PC-3 (cell line): Measurements from ENCODE around the gene FLOT1. TPM values are rescaled to one million over a fixed set of nuclear protein-coding genes. Genes with fewer than 3 reads are reported as not detected.
A peak's percentile ranks its signal among the peaks of the same experiment; 100 is the strongest.

Experiments
- ATAC-seq: fragments of 200-7000 bp; cut with Tn5 transposase; 2 replicates; pipeline ENCODE4 v1.9.1; 2020; ENCODE audit warnings: mild to moderate bottlenecking, moderate library complexity
- BruUV-seq: library from RNA; stranded (reverse); fragments of 400-500 nt; replicated peaks from 2 replicates; lab custom pipeline; 2021; lab: Mats Ljungman, UMichigan
- CTCF ChIA-PET: fragments of 300-600 bp; sonication (Branson Sonifier 250); formaldehyde crosslinking; loops from one replicate; lab custom pipeline; 2022; ENCODE audit warnings: antibody characterized with exemption; lab: Charles Lee
- POLR2A ChIA-PET: fragments of 300-600 bp; sonication (Branson Sonifier 250); formaldehyde crosslinking; loops from one replicate; lab custom pipeline; 2022; ENCODE audit warnings: antibody characterized with exemption; ENCODE audit not compliant: unreplicated experiment; lab: Charles Lee
- DNase-seq: peaks from one replicate; pipeline ENCODE4 v3.0.0-alpha.2; 2015
- H2AFZ ChIP-seq: fragments of 300-600 bp; sonication (generic); 2 replicates; pipeline ENCODE4 v1.6.0; 2016; ENCODE audit warnings: antibody characterized with exemption, low read length
- H3F3A ChIP-seq: fragments of 300-600 bp; sonication (generic); one replicate; pipeline ENCODE4 v1.6.0; 2017; ENCODE audit warnings: antibody characterized with exemption, low read length, control low read depth, mild to moderate bottlenecking; ENCODE audit not compliant: unreplicated experiment
- H3K27ac ChIP-seq: fragments of 300-600 bp; sonication (generic); 2 replicates; pipeline ENCODE4 v1.5.1; 2016; ENCODE audit warnings: mild to moderate bottlenecking, low read length
- H3K27me3 ChIP-seq: fragments of 300-600 bp; sonication (generic); 2 replicates; pipeline ENCODE4 v1.6.1; 2016; ENCODE audit warnings: low read length, mixed read lengths
- H3K36me3 ChIP-seq: fragments of 300-600 bp; sonication (generic); 2 replicates; pipeline ENCODE4 v1.6.1; 2016; ENCODE audit warnings: low read depth, mixed run types, low read length, mixed read lengths
- H3K4me1 ChIP-seq: fragments of 300-600 bp; sonication (generic); 2 replicates; pipeline ENCODE4 v1.5.1; 2016; ENCODE audit warnings: low read length; ENCODE audit not compliant: insufficient read depth
- H3K4me2 ChIP-seq: fragments of 300-600 bp; sonication (generic); 2 replicates; pipeline ENCODE4 v1.6.0; 2016; ENCODE audit warnings: low read length
- H3K4me3 ChIP-seq: fragments of 300-600 bp; sonication (generic); 2 replicates; pipeline ENCODE4 v1.5.1; 2016; ENCODE audit warnings: mild to moderate bottlenecking, low read length, mixed read lengths
- H3K79me2 ChIP-seq: fragments of 300-600 bp; sonication (generic); 2 replicates; pipeline ENCODE4 v1.6.1; 2017; ENCODE audit warnings: low read length, mixed read lengths
- H3K9ac ChIP-seq: fragments of 300-600 bp; sonication (generic); 2 replicates; pipeline ENCODE4 v1.6.0; 2016; ENCODE audit warnings: mild to moderate bottlenecking, low read length
- H3K9me2 ChIP-seq: fragments of 300-600 bp; sonication (generic); replicated peaks from 2 replicates; pipeline ENCODE4 v1.6.1; 2016; ENCODE audit warnings: mixed run types, low read length, mixed read lengths
- H3K9me3 ChIP-seq: fragments of 300-600 bp; sonication (generic); 2 replicates; pipeline ENCODE4 v1.6.1; 2016; ENCODE audit warnings: low read length, mixed read lengths
- H4K20me1 ChIP-seq: fragments of 300-600 bp; sonication (generic); 2 replicates; pipeline ENCODE4 v1.6.1; 2016; ENCODE audit warnings: low read length, mixed read lengths
- EZH2 ChIP-seq: fragments of 300-600 bp; sonication (generic); IDR thresholded peaks from one replicate; pipeline ENCODE4 v1.6.1; 2017; ENCODE audit warnings: antibody characterized with exemption, mild to moderate bottlenecking, low read length; ENCODE audit not compliant: unreplicated experiment
- EZH2phosphoT487 ChIP-seq: fragments of 300-600 bp; sonication (generic); IDR thresholded peaks from 2 replicates; pipeline ENCODE4 v1.6.1; 2018; ENCODE audit warnings: mild to moderate bottlenecking, antibody characterized with exemption, low read length, borderline replicate concordance
- intact Hi-C: fragments of 100-400 bp; cut with micrococcal nuclease; formaldehyde crosslinking; loops from 2 replicates; pipeline ENCODE4 v1.9.0; 2023
- total RNA-seq: library from RNA; depleted of rRNA; stranded (reverse); fragments of >200 nt; gene quantifications from 2 replicates; pipeline ENCODE4 v1.2.3, GENCODE V29; 2014; rRNA removed
- TF ChIP-seq, protein P1 (sequence below): fragments of 300-600 bp; sonication (generic); conservative IDR thresholded peaks from 2 replicates; pipeline ENCODE4 v1.5.1; 2017; ENCODE audit warnings: antibody characterized with exemption, low read depth, mild to moderate bottlenecking, low read length

Gene FLOT1
- total RNA-seq, 1 experiment from 2014 or later = 305 TPM

DNA sequence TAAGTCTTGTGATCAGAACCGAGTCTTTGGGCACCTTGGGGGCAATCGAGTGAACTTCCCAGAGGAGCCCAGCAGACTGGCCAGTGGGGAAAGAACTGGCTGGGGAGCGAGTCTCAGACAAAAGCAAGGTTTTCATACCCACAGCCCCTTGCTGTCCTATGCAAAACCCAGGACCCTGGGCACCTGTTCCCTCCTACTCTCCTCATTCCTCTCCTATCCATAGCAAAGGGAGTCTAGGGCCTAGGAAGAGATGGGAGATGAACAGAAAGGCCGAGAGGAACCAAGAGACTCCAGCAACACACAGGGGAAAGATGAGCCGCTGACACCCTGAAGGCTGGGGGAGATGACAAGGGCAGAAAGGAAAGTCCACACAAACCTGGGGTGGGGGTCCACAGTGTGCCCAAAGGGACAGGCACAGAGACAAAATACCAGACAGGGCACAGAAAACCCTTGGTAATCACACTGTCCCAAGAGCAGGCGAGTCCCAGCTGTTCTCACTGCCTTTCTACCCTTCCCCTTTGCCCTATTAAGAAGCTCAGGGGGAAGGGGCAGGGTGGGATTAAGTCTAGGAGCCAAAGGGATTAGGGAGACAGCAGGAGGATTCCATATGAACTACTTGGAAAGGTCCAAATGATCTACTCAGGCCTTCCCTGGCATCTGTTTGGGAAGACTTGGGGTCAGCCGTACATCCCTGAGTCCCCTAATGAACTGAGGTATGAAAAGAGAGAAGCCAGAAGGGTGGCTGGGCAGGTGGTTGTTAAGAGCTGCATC lies 62.5 kb downstream of the FLOT1 start:
- Histone ChIP-seq H4K20me1 (no peaks in the 10 kb centered on the region), H3K4me3 (peak overlapping the region; percentile 26; the same call in 1 of the 2 replicates), H3K9ac (no peak overlapping the region), H3K36me3 (peaks cover 23% of the 10 kb centered on the region), H3K27ac (no peak overlapping the region), H3K27me3 (no peaks in the 10 kb centered on the region), H2AFZ (no peak overlapping the region), H3K79me2 (peaks cover 64% of the 10 kb centered on the region), H3K9me2 (no peaks in the 10 kb centered on the region), H3K4me2 (peak overlapping the region; percentile 87), H3F3A (no peaks in the 10 kb centered on the region), H3K9me3 (no peaks in the 10 kb centered on the region), H3K4me1 (peaks cover 46% of the 10 kb centered on the region)
- POLR2A ChIA-PET = no interaction called here
- no TSS peak for BruUV-seq
- CTCF ChIA-PET = interaction anchor here (0.6 to 1.2 kb wide), 2 partner anchors 15 to 51 kb away, joined by 3 to 8 read pairs; no protein-coding TSS in a partner anchor
- ATAC-seq = no peak
- TF ChIP-seq EZH2phosphoT487 (no peak), EZH2 (no peak)
- TF ChIP-seq, protein P1, sequence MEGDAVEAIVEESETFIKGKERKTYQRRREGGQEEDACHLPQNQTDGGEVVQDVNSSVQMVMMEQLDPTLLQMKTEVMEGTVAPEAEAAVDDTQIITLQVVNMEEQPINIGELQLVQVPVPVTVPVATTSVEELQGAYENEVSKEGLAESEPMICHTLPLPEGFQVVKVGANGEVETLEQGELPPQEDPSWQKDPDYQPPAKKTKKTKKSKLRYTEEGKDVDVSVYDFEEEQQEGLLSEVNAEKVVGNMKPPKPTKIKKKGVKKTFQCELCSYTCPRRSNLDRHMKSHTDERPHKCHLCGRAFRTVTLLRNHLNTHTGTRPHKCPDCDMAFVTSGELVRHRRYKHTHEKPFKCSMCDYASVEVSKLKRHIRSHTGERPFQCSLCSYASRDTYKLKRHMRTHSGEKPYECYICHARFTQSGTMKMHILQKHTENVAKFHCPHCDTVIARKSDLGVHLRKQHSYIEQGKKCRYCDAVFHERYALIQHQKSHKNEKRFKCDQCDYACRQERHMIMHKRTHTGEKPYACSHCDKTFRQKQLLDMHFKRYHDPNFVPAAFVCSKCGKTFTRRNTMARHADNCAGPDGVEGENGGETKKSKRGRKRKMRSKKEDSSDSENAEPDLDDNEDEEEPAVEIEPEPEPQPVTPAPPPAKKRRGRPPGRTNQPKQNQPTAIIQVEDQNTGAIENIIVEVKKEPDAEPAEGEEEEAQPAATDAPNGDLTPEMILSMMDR = no peak
- no peak for DNase-seq
- intact Hi-C loops = no loop called here

DNA sequence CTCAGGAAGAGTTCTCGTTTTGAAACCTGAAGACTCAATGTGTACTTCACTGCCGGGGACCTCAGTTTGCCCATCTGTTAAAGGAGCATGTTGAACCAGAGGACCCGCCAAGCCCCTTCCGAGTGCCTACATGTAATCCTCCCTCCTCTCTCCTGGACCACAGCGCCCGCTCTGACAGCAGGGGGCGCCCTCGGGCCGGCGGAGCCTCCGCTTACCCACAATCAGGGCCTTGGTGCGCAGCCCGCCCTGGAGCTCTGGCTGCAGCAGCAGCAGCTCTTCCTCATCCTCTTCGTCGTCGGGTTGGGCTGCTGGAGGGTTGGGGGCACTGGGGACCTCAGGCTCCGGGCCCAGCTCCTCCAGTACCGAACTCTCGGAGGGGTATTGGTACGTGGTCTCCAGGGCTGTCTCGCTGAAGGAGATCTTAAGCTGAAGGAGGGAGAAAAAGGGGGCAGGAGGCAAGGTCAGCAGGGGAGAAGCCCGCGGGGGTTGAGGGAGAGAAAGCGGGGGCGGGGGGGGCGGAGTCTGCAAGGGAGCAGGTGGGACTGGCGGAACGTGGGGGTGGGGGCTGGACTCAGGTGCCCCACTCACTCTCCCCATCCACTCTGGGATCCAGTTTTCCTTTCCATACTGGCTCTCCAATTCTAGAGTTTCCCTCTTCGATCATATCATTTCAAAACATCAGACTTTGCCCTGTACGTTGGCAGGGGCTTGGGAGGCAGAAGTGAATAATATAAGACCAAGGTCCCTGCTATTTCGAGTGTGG lies 63.3 kb downstream of the FLOT1 start:
- H3K9me2 ChIP-seq = no peaks in the 10 kb centered on the region
- H3K27me3 ChIP-seq = no peaks in the 10 kb centered on the region
- H3K4me2 ChIP-seq = peak overlapping the region; percentile 87
- no peaks in the 10 kb centered on the region for H3F3A ChIP-seq
- H3K9ac ChIP-seq = no peak overlapping the region
- BruUV-seq = no TSS peak
- H2AFZ ChIP-seq = no peak overlapping the region
- H3K27ac ChIP-seq = no peak overlapping the region
- TF ChIP-seq, protein P1 = peak; percentile 97
- no peak for TF ChIP-seq EZH2
- no peak for TF ChIP-seq EZH2phosphoT487
- DNase-seq (peak; percentile 76), ATAC-seq (peak; percentile 16)
- no peaks in the 10 kb centered on the region for H3K9me3 ChIP-seq
- peaks cover 43% of the 10 kb centered on the region for H3K4me1 ChIP-seq
- intact Hi-C loops = no loop called here
- POLR2A ChIA-PET = no interaction called here
- peaks cover 23% of the 10 kb centered on the region for H3K36me3 ChIP-seq
- H3K79me2 ChIP-seq = peaks cover 56% of the 10 kb centered on the region
- peak overlapping the region; percentile 26; the same call in 1 of the 2 replicates for H3K4me3 ChIP-seq
- CTCF ChIA-PET = interaction anchor here (0.5 to 1.2 kb wide), 4 partner anchors 8 to 400 kb away, joined by 3 to 8 read pairs (median 6); no protein-coding TSS in a partner anchor
- no peaks in the 10 kb centered on the region for H4K20me1 ChIP-seq

Other genes with a start within 250 kb of the FLOT1 start
- 34.7 and 46.7 TPM in 2 replicates for gene GNL1, start 186.2 kb downstream of the FLOT1 start, total RNA-seq
- 4.8 and 6.1 TPM in 2 replicates for gene PRR3, start 185.4 kb downstream of the FLOT1 start, total RNA-seq
- gene ABCF1, start 171.2 kb downstream of the FLOT1 start, total RNA-seq = 67.3 and 77.3 TPM in 2 replicates
- 44.2 and 44.5 TPM in 2 replicates for gene PPP1R10, start 125.4 kb downstream of the FLOT1 start, total RNA-seq
- gene MRPS18B, start 124.8 kb downstream of the FLOT1 start, total RNA-seq = 69.9 and 91.0 TPM in 2 replicates
- 4.6 and 6.1 TPM in 2 replicates for gene ATAT1, start 115.8 kb downstream of the FLOT1 start, total RNA-seq
- 10.6 and 18.7 TPM in 2 replicates for gene C6orf136, start 95.6 kb downstream of the FLOT1 start, total RNA-seq
- 50.0 and 75.6 TPM in 2 replicates for gene DHX16, start 69.7 kb downstream of the FLOT1 start, total RNA-seq
- gene PPP1R18, start 56.0 kb downstream of the FLOT1 start, total RNA-seq = 49.9 and 76.0 TPM in 2 replicates
- gene NRM, start 51.7 kb downstream of the FLOT1 start, total RNA-seq = 8.5 and 14.8 TPM in 2 replicates
- 19.6 and 24.9 TPM in 2 replicates for gene MDC1, start 25.4 kb downstream of the FLOT1 start, total RNA-seq
- 1,245 and 1,398 TPM in 2 replicates for gene TUBB, start 22.3 kb downstream of the FLOT1 start, total RNA-seq
- gene IER3, start 1.9 kb upstream of the FLOT1 start, total RNA-seq = 1,173 and 1,198 TPM in 2 replicates
- gene DDR1, start 141.8 kb upstream of the FLOT1 start, total RNA-seq = 108 and 144 TPM in 2 replicates
- 21.7 and 28.7 TPM in 2 replicates for gene GTF2H4, start 165.5 kb upstream of the FLOT1 start, total RNA-seq
- 66.5 and 87.8 TPM in 2 replicates for gene VARS2, start 171.6 kb upstream of the FLOT1 start, total RNA-seq
- gene SFTA2, start 189.5 kb upstream of the FLOT1 start, total RNA-seq = not detected in 2 replicates
- gene MUCL3, start 198.3 kb upstream of the FLOT1 start, total RNA-seq = 0.04 TPM in 1 of 2 replicates, not detected in the other
- gene MUC21, start 241.0 kb upstream of the FLOT1 start, total RNA-seq = not detected in 2 replicates